Immature natural killer cell (primary cell): ENCODE measurements around the gene VLDLR. TPM values are rescaled to one million over a fixed set of nuclear protein-coding genes. Genes with fewer than 3 reads are reported as not detected.
A peak's percentile ranks its signal among the peaks of the same experiment; 100 is the strongest.

ENCODE experiments used
- DNase-seq, 3 donors: peaks; one replicate each; pipeline ENCODE4 v3.0.0; 2022; ENCODE audit warnings: mixed read lengths in 1 of 3
- H3K27ac Mint-ChIP-seq, 6 donors: one replicate each; pipeline ENCODE4 v1.8.0; 2020; ENCODE audit warnings: mixed read lengths in 6 of 6, mild to moderate bottlenecking in 5 of 6, inconsistent platforms in 4 of 6, moderate library complexity in 3 of 6
- H3K27me3 Mint-ChIP-seq, 3 donors: one replicate each; pipeline ENCODE4 v1.8.0; 2020 to 2021; ENCODE audit warnings: low read depth in 3 of 3, mild to moderate bottlenecking in 3 of 3, mixed read lengths in 3 of 3, moderate library complexity in 3 of 3, inconsistent platforms in 1 of 3
- H3K36me3 Mint-ChIP-seq, 3 donors: one replicate each; pipeline ENCODE4 v1.8.0; 2020; ENCODE audit warnings: mixed read lengths in 3 of 3, inconsistent platforms in 2 of 3, mild to moderate bottlenecking in 2 of 3
- H3K4me1 Mint-ChIP-seq, 2 donors: one replicate each; pipeline ENCODE4 v1.8.0; 2020; ENCODE audit warnings: inconsistent platforms in 2 of 2, mild to moderate bottlenecking in 2 of 2, mixed read lengths in 2 of 2, moderate library complexity in 1 of 2
- H3K4me3 Mint-ChIP-seq, 5 donors: one replicate each; pipeline ENCODE4 v1.8.0; 2020; ENCODE audit warnings: mild to moderate bottlenecking in 5 of 5, mixed read lengths in 5 of 5, inconsistent platforms in 3 of 5, moderate library complexity in 3 of 5
- H3K9me3 Mint-ChIP-seq, 6 donors: one replicate each; pipeline ENCODE4 v1.8.0; 2020; ENCODE audit warnings: mild to moderate bottlenecking in 6 of 6, mixed read lengths in 6 of 6, inconsistent platforms in 4 of 6, moderate library complexity in 3 of 6
- polyA plus RNA-seq, 3 donors: library from polyadenylated mRNA; unstranded; fragments of 300-500 nt; fragmentation: Illumina TruSeq; gene quantifications; one replicate each; pipeline ENCODE4 v1.2.3, GENCODE V29; 2021

VLDLR gene
- under 1 TPM in 2 of 3 donors, not detected in 1; 0.61 to 0.84 TPM for polyA plus RNA-seq

GRCh38 chr9:2621722-2622460, at the start of gene VLDLR:
TSS of gene VLDLR (plus strand) at chr9:2621787. CDS start at chr9:2622190, 403 bp downstream.
- peaks cover 17 to 25% of the 10 kb centered on the region in 2 donors for H3K4me1 Mint-ChIP-seq
- DNase-seq = peak in 1 of 3 donors; percentile 1
- H3K9me3 Mint-ChIP-seq = no peaks in the 10 kb centered on the region
- peaks cover 11 to 13% (median 12%) of the 10 kb centered on the region in 3 donors for H3K27me3 Mint-ChIP-seq
- peak within 1 kb of the TSS in 2 of 6 donors; percentile 16 to 32 for H3K27ac Mint-ChIP-seq
- no peaks in the 10 kb centered on the region for H3K36me3 Mint-ChIP-seq
- peak within 1 kb of the TSS; percentile 88 to 92 (median 89) for H3K4me3 Mint-ChIP-seq

- no peak for DNase-seq
- H3K4me3 Mint-ChIP-seq = no peak overlapping the region
- H3K27ac Mint-ChIP-seq = no peak overlapping the region
- H3K27me3 Mint-ChIP-seq = peaks cover 0 to 7% (median 0%) of the 10 kb centered on the region in 3 donors
- H3K36me3 Mint-ChIP-seq = no peaks in the 10 kb centered on the region
- H3K4me1 Mint-ChIP-seq = peaks cover 6 to 7% of the 10 kb centered on the region in 2 donors
- peaks cover 0 to 3% (median 0%) of the 10 kb centered on the region in 6 donors for H3K9me3 Mint-ChIP-seq
Observed at GRCh38 chr9:2574203-2574602, 47.4 kb upstream of the VLDLR start.

DNA sequence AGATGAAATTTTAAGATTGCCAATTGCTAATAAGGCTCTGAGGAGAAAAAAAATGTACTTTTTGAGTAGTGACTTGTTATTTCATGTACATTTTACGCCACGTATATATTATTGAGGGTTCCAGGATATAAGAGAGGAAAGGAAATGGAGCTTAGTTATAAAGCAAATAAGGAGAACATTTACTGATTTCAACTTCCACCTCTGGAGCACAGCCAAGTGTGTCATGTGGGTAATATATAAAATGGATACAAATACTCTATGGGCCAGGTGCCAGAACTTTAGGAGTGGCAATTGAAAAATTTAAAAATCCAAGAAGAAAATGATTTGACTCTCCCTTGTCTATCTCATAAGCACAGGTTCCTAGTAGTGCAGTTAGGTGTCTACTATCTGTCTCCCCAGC, 45.0 kb upstream of the VLDLR start:
- H3K4me3 Mint-ChIP-seq = no peak overlapping the region
- H3K27ac Mint-ChIP-seq = no peak overlapping the region
- peaks cover 0 to 5% (median 0%) of the 10 kb centered on the region in 3 donors for H3K27me3 Mint-ChIP-seq
- no peak for DNase-seq
- H3K4me1 Mint-ChIP-seq = no peaks in the 10 kb centered on the region
- H3K36me3 Mint-ChIP-seq = no peaks in the 10 kb centered on the region
- H3K9me3 Mint-ChIP-seq = peaks cover 0 to 3% (median 0%) of the 10 kb centered on the region in 6 donors

- Mint-ChIP-seq H3K27me3 (peaks cover 2 to 8% (median 6%) of the 10 kb centered on the region in 3 donors), H3K9me3 (peaks cover 0 to 6% (median 2%) of the 10 kb centered on the region in 6 donors), H3K36me3 (peaks cover 0 to 6% (median 0%) of the 10 kb centered on the region in 3 donors), H3K4me3 (no peak overlapping the region), H3K4me1 (peaks cover 10 to 16% of the 10 kb centered on the region in 2 donors), H3K27ac (no peak overlapping the region)
- DNase-seq = peak in 1 of 3 donors; percentile 3
Observed at GRCh38 chr9:2583308-2584013, 38.1 kb upstream of the VLDLR start.

- Mint-ChIP-seq H3K27ac (no peak overlapping the region), H3K4me1 (no peaks in the 10 kb centered on the region), H3K9me3 (peaks cover 4 to 20% (median 12%) of the 10 kb centered on the region in 6 donors), H3K27me3 (peaks cover 5 to 6% (median 6%) of the 10 kb centered on the region in 3 donors), H3K36me3 (peaks cover 4 to 10% (median 5%) of the 10 kb centered on the region in 3 donors), H3K4me3 (no peak overlapping the region)
- DNase-seq = no peak
Observed at GRCh38 chr9:2591967-2592366, 29.6 kb upstream of the VLDLR start.

DNA sequence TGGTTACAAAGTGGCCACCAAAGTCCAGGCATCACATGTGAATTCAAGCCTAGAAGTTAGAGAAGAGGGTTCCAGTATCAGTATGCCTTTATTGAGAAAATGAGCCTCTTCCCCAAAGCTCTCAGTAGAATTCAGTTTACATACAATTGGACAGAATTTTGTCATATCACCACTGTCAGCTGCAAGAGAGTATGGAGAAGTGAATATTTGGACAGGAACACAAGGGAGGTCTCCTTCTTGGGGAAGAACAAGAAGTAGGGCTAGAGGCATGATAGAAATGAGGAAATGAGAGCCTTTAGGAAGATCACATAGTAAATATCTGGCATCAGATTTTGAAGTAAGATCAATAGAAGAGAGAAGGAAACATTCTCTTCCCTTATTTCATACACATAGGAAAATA, 27.8 kb upstream of the VLDLR start:
- DNase-seq = no peak
- H3K4me3 Mint-ChIP-seq = no peak overlapping the region
- H3K9me3 Mint-ChIP-seq = peaks cover 4 to 20% (median 12%) of the 10 kb centered on the region in 6 donors
- H3K27ac Mint-ChIP-seq = no peak overlapping the region
- H3K36me3 Mint-ChIP-seq = peaks cover 4 to 10% (median 5%) of the 10 kb centered on the region in 3 donors
- peaks cover 1 to 10% (median 4%) of the 10 kb centered on the region in 3 donors for H3K27me3 Mint-ChIP-seq
- no peaks in the 10 kb centered on the region for H3K4me1 Mint-ChIP-seq

DNA sequence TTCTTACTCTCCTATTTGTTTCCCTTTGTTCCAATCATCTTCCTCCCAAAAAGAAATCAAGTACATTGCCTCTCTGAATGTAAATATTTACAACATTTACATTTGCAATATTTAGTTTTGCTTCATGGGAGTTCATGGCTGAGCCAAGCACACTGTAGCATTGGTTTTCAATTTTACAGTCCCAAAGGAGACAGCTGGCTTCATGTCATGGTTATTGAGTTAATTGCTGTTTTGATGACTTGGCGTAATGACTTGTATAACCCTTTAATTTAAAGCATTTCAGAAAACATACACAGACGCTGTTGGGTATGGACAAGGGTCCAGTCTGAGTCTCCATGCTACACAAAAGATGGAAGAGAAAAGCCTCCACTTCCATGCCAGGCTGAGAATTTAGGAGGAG, 25.6 kb upstream of the VLDLR start:
- Mint-ChIP-seq H3K4me3 (no peak overlapping the region), H3K4me1 (no peaks in the 10 kb centered on the region), H3K27me3 (peaks cover 4 to 16% (median 9%) of the 10 kb centered on the region in 3 donors), H3K27ac (no peak overlapping the region), H3K36me3 (peaks cover 4 to 10% (median 5%) of the 10 kb centered on the region in 3 donors), H3K9me3 (peaks cover 4 to 15% (median 11%) of the 10 kb centered on the region in 6 donors)
- no peak for DNase-seq

- Mint-ChIP-seq H3K4me1 (no peaks in the 10 kb centered on the region), H3K27me3 (peaks cover 4 to 16% (median 12%) of the 10 kb centered on the region in 3 donors), H3K4me3 (no peak overlapping the region), H3K36me3 (peaks cover 4 to 7% (median 5%) of the 10 kb centered on the region in 3 donors), H3K9me3 (peaks cover 3 to 8% (median 7%) of the 10 kb centered on the region in 6 donors), H3K27ac (no peak overlapping the region)
- DNase-seq = no peak
Observed at GRCh38 chr9:2597483-2597882, 24.1 kb upstream of the VLDLR start.

- H3K27me3 Mint-ChIP-seq = peaks cover 6 to 13% (median 10%) of the 10 kb centered on the region in 3 donors
- H3K4me3 Mint-ChIP-seq = no peak overlapping the region
- H3K36me3 Mint-ChIP-seq = no peaks in the 10 kb centered on the region
- no peak overlapping the region for H3K27ac Mint-ChIP-seq
- no peak for DNase-seq
- no peaks in the 10 kb centered on the region for H3K4me1 Mint-ChIP-seq
- no peaks in the 10 kb centered on the region for H3K9me3 Mint-ChIP-seq
Observed at GRCh38 chr9:2599896-2600295, 21.7 kb upstream of the VLDLR start.

- Mint-ChIP-seq H3K27me3 (peaks cover 6 to 13% (median 10%) of the 10 kb centered on the region in 3 donors), H3K27ac (no peak overlapping the region), H3K4me1 (no peaks in the 10 kb centered on the region), H3K36me3 (no peaks in the 10 kb centered on the region), H3K4me3 (no peak overlapping the region), H3K9me3 (no peaks in the 10 kb centered on the region)
- no peak for DNase-seq
Observed at GRCh38 chr9:2600307-2600706, 21.3 kb upstream of the VLDLR start.

- no peaks in the 10 kb centered on the region for H3K36me3 Mint-ChIP-seq
- no peak for DNase-seq
- H3K4me1 Mint-ChIP-seq = no peaks in the 10 kb centered on the region
- H3K27me3 Mint-ChIP-seq = peaks cover 6 to 10% (median 10%) of the 10 kb centered on the region in 3 donors
- no peak overlapping the region for H3K27ac Mint-ChIP-seq
- no peaks in the 10 kb centered on the region for H3K9me3 Mint-ChIP-seq
- H3K4me3 Mint-ChIP-seq = no peak overlapping the region
Observed at GRCh38 chr9:2601785-2602378, 19.7 kb upstream of the VLDLR start.

DNA sequence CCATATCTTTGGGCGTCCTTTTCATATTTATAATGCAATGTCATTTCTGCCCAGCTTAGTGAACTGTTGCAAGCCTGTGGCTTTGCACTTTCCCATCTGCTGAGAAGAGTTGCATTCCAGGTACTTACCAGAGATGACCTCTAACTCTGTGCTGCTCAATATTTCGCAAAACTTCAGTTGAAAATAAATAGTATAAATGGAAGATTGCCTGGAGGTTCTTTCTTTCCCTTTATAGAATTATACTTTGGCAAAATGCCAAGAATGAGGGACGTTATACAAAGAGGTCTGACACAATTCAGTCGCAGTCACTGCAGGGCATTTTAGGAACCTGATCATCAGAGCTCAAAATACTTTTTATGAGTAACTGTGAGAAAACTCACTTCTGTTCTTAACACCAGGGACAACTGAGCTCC, 18.9 kb upstream of the VLDLR start:
- H3K36me3 Mint-ChIP-seq = no peaks in the 10 kb centered on the region
- no peak overlapping the region for H3K27ac Mint-ChIP-seq
- no peaks in the 10 kb centered on the region for H3K4me1 Mint-ChIP-seq
- no peaks in the 10 kb centered on the region for H3K9me3 Mint-ChIP-seq
- no peak overlapping the region for H3K4me3 Mint-ChIP-seq
- no peak for DNase-seq
- H3K27me3 Mint-ChIP-seq = peaks cover 6 to 10% (median 10%) of the 10 kb centered on the region in 3 donors

GRCh38 chr9:2603621-2604020, 18.0 kb upstream of the VLDLR start:
- Mint-ChIP-seq H3K9me3 (no peaks in the 10 kb centered on the region), H3K4me3 (no peak overlapping the region), H3K4me1 (no peaks in the 10 kb centered on the region)

GRCh38 chr9:2605246-2605645, 16.3 kb upstream of the VLDLR start:
- Mint-ChIP-seq H3K27me3 (peaks cover 2 to 8% (median 7%) of the 10 kb centered on the region in 3 donors), H3K36me3 (no peaks in the 10 kb centered on the region), H3K4me1 (no peaks in the 10 kb centered on the region)

More at GRCh38 chr9:2603621-2604020, 18.0 kb upstream of the VLDLR start:
- DNase-seq = no peak
- Mint-ChIP-seq H3K36me3 (no peaks in the 10 kb centered on the region), H3K27me3 (peaks cover 6 to 10% (median 9%) of the 10 kb centered on the region in 3 donors), H3K27ac (no peak overlapping the region)

More at GRCh38 chr9:2605246-2605645, 16.3 kb upstream of the VLDLR start:
- no peak for DNase-seq
- Mint-ChIP-seq H3K4me3 (no peak overlapping the region), H3K27ac (no peak overlapping the region), H3K9me3 (no peaks in the 10 kb centered on the region)
